ENCODE measurements around the gene MAD1L1.
"Not testable (repeated sequence)": the region's sequence is repeated elsewhere in the genome, so short reads cannot be mapped to it uniquely, and the experiment has no call there.

MAD1L1 gene

DNA sequence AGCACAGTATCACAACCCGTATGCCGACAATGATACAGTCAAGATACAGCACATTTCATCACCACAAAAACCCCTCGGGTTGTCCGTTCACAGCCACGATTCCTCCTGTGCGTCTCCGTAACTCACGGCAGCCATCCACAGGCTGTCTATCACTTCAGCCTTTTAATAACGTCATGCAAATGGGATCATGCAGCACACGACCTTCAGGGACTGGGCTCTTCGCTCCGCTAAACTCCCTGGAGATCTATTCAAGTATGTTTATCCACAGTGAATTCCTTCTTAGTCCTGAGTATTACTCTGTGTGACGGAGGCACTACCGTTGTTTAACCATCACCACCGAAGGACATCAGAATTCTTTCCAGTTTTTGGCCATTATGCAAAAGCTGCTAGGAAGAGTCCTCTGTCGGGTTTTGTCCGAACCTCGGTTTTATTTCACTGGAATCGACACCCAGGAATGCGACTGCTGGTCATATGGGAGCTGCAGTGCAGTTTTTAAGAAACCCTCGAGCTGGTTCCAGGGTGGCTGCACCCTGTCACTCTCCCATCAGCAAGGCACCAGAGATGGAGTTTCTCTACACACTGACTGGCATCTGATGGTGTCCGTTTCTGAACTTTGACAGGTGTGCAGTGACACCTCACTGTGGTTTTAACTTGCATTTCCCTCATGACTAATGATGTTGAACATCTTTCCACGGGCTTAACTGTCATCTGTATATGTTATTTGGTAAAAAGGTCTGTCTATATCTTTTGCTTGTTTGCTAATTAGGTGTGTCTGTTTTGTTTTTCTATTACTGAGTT is 193.6 kb downstream of the MAD1L1 start:
- no peak for DNase-seq

DNA sequence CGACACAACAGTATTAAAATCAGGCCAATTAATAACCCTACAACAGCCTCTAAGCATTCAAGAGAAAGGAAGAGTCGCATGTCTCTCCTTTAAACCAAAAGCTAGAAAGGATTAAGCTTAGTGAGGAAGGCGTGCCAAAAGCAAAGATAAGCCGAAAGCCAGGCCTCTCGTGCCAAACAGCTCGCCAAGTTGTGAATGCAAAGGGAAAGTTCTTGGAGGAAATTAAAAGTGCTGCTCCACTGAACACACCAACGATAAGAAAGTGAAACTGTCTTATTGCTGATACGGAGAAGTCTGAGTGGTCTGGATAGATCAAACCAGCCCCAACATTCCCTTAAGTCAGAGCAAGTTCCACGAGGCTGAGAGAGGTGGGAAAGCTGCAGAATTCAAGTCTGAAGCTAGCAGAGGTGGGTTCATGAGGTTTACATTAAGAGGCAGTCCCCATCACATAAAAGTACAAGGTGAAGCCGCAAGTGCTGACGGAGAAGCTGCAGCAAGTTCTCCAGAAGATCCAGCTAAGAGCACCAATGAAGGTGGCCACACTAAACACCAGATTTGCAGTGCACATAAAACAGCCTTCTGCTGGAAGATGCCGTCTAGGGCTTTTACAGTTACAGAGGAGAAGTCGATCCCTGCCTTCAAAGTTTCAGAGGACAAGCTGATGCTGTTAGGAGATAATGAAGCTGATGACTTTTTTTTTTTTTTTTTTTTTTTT is 194.8 kb downstream of the MAD1L1 start:
- DNase-seq, result no peak

DNA sequence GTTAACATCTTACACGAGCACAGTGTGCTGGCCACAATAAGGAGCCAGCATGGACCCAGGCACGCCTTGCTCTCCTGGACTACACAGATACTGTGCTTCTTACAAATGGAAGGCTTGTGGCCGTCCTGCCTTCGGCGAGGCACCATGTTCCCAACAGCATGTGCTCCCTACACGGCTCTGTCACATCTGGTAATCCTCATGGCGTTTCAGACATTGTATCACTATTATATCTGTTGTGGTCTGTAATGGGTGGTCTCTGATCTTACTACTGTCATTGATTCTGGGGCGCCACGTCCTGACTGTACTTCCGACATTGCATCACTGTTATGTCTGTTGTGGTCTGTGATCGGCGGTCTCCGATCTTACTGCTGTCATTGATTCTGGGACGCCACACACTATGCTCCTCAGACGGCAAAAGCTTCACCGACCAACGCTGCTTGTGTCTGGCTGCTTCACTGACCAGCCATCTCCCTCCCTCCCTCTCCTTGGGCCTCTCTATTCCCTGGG is 195.4 kb downstream of the MAD1L1 start:
- no peak for DNase-seq

DNA sequence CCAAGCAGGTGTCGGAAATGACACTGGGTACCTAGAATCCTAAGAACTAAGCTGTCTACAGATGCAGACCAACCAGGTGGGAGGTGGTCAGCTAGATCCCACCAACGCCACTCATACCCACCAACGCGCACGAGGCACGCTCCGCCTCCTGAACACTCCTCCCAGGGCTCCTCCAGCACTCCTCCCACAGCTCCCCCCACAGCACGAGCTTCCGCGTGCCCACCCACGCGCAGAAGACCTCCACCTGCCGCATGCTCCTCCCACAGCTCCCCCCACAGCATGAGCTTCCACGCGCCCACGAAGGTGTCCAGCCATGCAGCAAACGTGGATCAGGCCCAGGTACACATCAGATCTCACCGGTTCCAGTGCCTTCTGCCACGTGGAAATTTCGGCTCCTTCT is 196.0 kb downstream of the MAD1L1 start:
- DNase-seq, result no peak

DNA sequence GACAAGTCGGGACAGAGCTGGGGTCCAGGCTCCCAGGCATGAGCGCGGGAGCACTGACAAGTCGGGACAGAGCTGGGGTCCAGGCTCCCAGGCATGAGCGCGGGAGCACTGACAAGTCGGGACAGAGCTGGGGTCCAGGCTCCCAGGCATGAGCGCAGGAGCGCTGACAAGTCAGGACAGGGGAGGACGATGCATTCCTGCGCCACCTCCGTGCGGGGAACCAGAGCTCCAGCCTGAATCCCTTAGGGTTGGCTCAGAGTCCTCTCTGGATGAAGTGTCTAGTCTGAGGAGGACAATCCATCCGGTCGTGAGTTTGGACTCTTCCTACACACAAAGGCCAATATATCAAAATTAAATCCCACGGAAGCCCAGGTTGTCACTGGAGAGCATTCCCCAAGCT is 196.5 kb downstream of the MAD1L1 start:
- DNase-seq, result not testable (repeated sequence)

DNA sequence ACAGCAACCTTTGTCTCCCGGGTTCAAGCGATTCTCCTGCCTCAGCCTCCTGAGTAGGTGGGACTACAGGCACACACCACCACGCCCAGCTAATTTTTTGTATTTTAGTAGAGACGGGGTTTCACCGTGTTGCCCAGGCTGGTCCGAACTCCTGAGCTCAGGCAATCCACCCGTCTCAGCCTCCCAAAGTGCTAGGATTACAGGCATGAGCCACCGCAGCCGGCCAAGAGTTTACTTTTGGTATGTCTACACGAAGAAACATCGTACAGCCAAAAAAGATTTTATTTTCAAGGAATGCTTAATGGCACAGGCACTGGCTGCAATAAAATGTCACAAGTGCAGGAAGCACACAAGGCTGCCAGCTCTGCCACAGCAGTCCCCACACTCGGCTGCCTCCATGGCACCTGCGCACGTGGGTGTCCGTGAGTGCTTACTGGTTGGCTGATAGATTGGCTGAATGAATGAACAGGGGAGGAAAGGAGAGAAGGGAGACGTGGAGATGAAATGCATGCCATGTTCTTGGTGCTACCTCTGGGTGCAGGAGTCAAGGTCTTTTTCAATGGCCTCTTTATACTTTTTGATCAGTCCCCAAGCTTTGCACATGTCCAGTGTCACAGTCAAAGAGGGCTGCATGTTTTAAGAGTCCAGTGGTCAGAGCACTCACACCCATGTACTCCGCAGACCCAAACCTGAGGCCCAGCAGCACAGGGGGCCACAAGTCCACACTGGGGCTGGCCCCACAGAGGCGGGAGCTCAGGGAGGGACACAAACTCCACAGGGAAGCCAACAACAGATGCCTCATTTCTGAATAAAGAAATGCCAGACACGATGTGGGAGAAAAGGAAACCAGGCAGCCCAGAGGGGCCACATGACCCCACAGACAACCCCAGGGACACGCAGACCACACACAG is 198.2 kb downstream of the MAD1L1 start:
- no peak for DNase-seq

DNA sequence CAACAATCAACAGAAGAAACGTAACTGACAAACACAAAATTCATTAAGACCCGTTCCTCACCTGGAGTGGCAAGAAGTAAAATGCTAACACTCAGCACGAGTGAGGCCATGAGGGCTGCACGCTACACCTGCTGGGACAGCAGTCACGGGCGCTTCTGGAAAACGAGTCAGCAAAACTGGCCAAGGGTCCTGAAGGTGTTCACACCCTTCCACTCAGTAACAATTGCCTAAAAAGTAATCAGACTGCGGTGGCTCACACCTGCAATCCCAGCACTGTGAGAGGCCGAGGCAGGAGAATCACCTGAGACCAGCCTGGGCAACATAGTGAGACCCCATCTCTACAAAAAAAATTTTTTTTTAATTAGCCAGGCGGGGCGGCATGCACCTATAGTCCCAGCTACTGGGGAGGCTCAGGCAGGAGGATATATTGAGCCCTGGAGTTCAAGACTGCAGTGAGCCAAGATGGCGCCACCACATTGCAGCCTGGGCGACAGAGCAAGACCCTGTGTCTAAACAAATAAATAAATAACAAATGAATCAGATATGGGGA is 199.1 kb downstream of the MAD1L1 start:
- no peak for DNase-seq

DNA sequence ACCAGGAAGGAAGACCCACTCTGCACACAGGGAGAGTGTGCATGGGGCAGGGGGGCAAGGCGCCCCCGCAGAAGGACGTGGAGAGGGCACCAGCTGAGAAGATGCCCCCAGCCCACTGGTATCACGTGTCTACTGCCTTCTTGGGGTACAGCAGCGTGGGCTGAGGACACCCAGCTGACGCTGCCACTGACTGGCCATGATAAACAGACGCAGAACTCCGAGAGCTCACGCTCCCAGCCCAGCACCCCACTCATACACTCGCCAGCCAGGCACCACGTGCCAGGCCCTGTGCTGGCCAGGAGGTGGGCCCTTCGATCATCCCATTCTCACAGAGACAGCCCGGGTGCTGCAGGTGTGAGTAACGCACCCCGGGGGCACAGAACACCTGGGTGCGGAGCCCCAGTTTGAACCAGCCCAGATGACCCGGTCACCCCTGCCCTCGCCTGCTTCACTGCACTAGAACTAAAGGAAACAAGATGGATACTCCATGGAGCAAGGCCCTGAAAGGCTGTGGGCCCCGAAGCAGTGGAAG is 199.8 kb downstream of the MAD1L1 start:
- no peak for DNase-seq

DNA sequence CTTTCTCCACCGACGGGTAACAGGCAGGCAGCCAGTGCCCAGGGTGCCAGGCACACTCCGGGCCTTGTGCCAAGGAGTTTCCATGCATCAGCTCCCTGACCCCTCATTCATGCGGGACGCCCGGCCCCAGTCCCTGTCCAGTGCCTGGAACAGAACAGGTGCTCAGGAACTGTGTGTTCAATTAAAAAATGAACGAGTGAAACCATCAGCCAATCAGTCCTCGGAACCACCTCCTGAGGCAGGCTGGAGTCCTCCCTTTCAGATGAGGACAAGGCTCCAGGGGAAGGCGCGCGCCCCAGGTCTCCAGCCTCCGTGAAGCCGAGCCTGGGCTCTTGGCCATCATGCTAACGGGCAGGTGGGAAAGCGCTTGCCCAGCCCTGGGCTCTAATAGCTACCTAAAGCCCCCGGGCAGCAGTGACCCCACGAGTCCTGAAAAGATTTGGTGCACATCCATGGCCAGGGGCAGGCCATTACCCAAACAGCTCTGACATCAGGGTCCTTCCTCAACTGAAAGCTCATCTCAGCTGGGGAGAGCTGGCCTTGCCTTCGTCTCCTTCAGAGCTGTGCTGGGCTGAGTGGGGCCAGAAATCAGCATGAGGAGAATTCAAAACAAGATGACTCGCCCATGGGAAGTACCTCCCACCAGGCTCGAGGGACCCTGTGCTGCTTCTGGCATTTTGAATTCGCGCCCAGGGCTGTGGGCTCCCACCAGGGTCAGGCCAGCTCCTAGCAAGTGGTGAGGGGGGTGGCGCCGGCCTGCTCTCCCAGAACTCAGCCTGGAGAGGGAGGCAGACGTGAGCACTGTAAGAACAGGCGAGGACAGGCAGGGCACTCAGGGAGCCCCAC is 200.5 kb downstream of the MAD1L1 start:
- DNase-seq, result no peak

DNA sequence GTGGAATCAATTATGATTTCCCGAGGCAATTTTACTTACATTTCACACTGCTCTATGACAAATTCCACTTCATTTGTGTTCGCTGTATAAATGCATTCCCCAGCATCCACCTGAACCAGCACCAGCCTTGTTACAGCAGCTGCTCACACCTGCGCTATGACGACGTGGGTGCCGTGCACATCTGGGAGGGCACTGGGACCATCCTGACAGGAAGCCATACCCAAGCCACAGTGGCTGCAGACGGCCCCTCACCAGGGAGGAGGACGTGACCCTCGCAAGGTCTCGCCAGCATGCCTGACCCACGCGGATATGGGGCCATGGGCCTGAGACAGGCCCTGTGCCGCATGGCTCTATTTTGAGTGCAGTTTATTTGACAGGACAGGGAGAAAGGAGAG is 201.3 kb downstream of the MAD1L1 start:
- no peak for DNase-seq

DNA sequence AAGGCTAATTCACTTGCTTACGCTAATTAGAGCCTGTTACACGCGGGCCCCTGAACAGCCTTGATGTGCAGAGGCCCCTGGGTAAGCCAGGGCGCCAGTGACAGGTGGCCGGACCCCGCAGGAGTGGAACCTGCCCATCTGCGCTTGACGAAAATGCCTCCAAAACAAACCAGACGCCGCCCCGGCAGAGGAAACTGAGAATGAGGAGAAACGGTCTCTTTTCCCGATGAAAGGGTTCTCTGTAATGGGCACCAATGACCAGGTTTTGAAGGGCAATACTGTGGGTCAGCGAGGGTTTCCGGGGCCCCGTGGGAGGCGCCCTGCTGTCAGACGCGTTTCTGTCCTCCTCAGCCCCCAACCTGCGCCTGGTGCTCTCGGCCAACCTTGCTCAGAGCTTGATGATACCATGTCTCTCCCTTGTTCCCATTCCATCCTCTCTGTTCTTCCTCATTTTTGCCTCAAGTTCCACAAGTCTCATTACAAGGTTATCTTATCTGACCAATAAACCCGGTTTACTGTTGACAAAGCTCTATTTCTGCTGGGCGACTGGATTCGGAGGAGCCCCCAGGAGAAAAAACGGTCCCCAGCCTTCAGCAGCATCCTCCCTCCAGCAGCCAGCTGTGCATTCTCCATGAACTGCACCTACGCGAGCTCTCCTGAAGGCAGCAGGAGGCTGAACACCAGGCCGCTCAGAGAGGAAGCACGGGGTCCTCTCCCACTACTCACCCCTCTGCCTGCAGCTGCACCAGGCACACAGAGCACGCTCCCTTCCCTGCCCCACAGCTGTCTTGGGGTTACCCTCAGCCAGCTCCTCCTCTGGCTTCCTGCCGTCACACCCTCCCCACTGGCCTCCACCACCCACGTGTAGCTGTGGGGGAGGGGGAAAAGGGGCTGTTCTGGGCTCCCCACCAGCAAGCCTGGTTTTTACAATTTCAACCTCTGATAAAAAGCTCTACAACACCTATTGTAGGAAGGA is 202.0 kb downstream of the MAD1L1 start:
- DNase-seq, result no peak

DNA sequence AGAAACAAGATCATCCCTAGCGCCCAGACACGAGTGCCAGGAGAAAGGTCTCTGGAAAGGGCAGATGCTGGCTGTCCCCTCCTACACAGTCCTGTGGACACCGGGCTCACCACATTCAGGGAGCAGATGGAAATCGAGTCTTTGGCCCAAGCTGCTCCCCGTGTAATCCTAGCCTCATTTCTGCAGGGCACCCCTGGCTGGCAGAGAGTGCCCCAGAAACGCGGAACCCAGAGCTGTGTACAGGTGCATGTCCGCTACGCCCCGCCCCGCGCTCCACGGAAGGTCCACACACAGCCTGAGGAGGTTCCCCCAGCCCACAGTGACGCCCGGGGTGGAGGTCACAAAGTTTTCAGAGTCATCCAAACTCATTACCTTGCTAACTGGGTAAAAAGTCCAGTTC is 202.8 kb downstream of the MAD1L1 start:
- no peak for DNase-seq

DNA sequence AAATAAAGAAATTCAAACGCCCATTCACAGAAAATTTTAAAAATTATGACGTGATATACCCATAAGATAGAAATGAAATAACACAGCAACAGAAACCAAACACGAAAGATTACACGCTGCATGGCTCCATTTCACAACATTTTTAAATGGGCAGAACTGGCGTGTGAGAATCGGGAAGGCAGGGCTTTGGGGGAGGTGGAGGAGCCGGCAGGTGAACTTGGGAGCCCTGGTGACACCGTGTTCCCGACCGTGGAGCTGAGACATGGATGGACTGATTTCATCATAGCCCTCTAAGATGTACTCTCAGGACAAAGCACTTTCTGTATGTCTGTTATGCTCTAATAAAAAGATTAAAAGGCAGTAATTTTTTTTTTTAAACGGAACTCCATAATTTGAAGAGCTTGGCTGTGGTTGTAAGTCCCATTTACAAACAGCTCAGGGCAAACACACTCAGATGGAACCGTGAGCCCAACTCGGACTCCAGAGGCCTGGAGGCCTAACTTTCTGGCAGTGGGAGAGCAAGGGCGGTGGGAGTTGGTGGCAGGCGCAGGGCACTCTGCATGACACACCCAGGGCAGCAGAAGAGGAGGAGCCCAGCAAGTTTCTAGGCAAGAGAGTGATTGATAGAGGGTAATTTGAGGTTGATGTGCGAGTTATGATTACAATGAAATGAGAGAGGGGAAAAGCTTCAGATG is 203.4 kb downstream of the MAD1L1 start:
- no peak for DNase-seq

DNA sequence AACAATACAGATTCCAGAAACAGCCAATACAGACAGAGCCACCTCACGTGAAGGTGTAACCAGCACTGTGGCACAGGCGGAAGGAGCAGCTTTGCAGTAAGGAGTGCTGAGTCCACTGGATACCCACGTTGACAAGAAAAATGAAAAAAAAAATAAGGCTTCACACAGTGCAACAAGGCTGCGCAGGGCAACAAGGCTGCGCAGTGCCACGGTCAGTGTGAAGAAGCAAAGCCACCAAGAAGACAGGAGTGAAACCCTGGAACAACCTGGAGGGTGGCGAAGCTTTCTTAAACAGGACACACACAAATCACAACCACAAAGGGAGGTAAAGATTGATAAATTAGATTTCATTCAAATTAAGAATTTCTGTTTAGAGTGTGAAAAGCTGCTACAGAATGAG is 204.0 kb downstream of the MAD1L1 start:
- DNase-seq, result no peak

DNA sequence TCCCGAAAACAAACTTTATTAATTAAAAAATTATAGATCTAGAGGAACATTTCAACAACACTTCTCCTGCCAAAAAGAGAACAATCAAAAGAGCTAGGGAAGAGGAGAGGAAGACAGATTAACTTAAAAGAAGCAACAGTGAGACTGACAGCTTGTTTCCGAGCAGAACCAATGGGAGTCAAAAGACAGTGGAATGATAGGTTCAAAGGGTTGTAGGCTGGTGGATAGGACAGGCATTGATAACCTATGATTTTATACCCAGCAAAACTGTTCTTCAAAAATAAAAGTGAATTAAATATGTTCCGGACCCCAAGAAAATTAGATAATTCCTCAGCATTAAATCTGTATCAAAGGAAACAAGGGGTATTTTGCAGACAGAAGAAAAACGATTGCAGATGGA is 207.6 kb downstream of the MAD1L1 start:
- no peak for DNase-seq

DNA sequence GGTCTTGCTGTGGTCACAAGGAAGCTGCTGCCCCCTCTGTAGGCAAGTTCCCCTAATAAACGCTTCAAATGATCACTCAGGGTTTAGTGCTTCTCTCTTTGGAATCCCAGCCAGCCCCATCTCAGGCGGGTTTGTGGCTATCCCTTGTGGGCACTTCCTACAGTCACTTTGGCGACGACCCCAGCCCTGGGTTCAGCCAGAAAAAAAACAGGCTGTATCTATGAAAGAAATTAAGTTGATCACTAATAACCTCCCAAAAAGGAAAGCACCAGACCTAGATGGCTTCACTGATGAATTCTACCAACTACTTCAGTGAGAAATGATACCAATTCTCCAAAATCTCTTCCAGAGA is 208.2 kb downstream of the MAD1L1 start:
- DNase-seq, result no peak

DNA sequence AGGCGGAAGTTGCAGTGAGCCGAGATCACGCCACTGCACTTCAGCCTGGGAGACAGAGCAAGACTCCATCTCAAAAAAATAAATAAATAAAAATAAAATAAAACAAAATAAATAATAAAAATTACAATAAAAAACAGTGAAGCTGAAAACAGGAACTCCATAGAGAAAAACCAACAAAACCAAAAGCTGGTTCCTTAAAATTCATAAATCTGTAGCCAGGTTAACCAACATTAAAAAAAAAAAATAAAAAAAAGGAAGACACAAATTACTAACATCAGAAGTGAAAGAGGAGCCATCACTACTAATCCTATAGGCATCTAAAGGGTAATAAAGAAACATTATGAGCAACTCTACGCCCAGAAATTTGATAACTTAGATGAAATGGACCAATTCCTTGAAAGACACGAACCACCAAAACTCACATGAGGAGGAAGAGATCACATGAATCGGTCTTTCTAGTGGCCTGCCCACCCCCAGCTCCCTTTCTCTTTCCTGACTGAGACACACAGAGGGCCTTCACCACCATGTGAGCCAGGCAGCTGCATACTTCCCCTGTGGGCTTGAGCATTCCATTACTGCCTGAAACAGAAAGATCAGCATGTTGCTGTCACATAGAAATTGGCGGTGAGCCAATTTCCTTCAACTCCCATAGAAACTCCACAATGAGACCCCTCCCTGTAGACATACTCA is 208.7 kb downstream of the MAD1L1 start:
- peak; percentile 21 for DNase-seq

DNA sequence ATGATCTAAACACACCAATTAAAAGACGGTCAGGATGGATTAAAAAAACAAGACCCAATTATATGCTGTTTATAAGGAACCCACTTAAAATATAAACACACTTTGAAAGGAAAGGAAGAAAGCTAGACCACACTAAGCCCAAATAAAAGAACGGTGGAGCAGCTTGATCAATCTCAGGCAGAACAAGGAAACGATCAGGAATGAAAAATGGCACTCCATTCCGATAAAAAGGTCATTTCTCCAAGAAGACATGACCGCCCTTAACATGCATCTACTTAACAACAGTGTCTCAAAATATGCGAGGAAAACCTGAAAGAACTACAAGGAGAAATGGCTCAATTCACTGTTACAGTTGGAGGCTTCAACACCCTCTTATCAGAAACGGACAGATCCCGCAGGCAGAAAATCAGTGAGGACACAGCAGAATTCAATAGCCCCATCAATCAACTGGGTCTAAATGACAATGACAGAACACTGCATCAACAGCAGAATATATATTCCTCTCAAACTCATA is 210.0 kb downstream of the MAD1L1 start:
- DNase-seq, result no peak

DNA sequence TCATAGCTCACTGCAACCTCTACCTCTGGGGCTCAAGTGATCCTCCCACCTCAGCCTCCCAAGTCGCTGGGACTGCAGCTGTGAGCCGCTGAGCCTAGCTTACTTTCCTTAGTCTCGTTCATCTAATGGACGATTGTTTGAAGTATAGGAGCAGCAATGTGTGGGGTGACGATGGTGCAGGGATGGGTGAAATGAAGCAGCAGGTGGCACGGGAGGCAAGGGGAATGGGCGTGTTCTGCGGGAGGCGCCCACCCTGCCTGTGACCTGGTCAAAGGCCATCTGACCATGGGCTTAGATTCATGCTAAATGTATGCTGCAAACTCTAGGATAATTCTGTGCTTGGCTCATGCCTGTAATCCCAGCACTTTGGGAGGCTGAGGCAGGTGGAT is 210.7 kb downstream of the MAD1L1 start:
- DNase-seq, result no peak

All from GDM1 (cell line).